GM15510 (cell line): ENCODE results near the gene UQCR10.

Experiments
- POLR2A ChIP-seq: IDR thresholded peaks from 3 replicates; pipeline ENCODE4 v1.6.1; 2011; ENCODE audit warnings: borderline replicate concordance; ENCODE audit not compliant: insufficient read length; ENCODE audit errors: extremely low read depth

UQCR10 gene

GRCh38 chr22:29767171-29768051, at the start of gene UQCR10:
UQCR10 (plus strand) TSS chr22:29767369; CDS start chr22:29767399, 30 bp downstream.
- TF ChIP-seq POLR2A, result peak; percentile 81

- TF ChIP-seq POLR2A, result no peak
Observed at GRCh38 chr22:29717789-29718188, 49.4 kb upstream of the UQCR10 start.

- no peak for TF ChIP-seq POLR2A
Observed at GRCh38 chr22:29718949-29719898, 47.9 kb upstream of the UQCR10 start.

GRCh38 chr22:29719899-29720645, 47.1 kb upstream of the UQCR10 start, which contains the start of gene CABP7:
CABP7 (plus strand) TSS chr22:29720003; CDS start chr22:29720425, 422 bp downstream.
- no peak for TF ChIP-seq POLR2A

- no peak for TF ChIP-seq POLR2A
Observed at GRCh38 chr22:29720811-29721323, 46.3 kb upstream of the UQCR10 start.

- TF ChIP-seq POLR2A, result no peak
Observed at GRCh38 chr22:29722151-29722550, 45.0 kb upstream of the UQCR10 start.

GRCh38 chr22:29722587-29722986, 44.6 kb upstream of the UQCR10 start:
- no peak for TF ChIP-seq POLR2A

- no peak for TF ChIP-seq POLR2A
Observed at GRCh38 chr22:29723766-29724165, 43.4 kb upstream of the UQCR10 start.

- TF ChIP-seq POLR2A, result no peak
Observed at GRCh38 chr22:29724843-29725242, 42.3 kb upstream of the UQCR10 start.

- TF ChIP-seq POLR2A, result no peak
Observed at GRCh38 chr22:29726106-29726505, 41.1 kb upstream of the UQCR10 start.

GRCh38 chr22:29726512-29727130, 40.5 kb upstream of the UQCR10 start:
- TF ChIP-seq POLR2A, result no peak

GRCh38 chr22:29727131-29727523, 40.0 kb upstream of the UQCR10 start:
- TF ChIP-seq POLR2A, result no peak

- TF ChIP-seq POLR2A, result no peak
Observed at GRCh38 chr22:29729161-29729560, 38.0 kb upstream of the UQCR10 start.
